DMS79 (cell line): ENCODE measurements around the gene SRMS.
"Not testable (repeated sequence)": the region's sequence is repeated elsewhere in the genome, so short reads cannot be mapped to it uniquely, and the experiment has no call there.

Source experiments
- DNase-seq: peaks from one replicate; lab custom pipeline; 2025; lab: John Stamatoyannopoulos, UW

Gene SRMS

GRCh38 chr20:63579017-63579694 is 31.6 kb upstream of the SRMS start:
- DNase-seq = no peak

GRCh38 chr20:63578224-63579016 is 30.9 kb upstream of the SRMS start:
- DNase-seq = no peak

- peak; percentile 10 for DNase-seq
Measured at GRCh38 chr20:63577317-63577894, 29.9 kb upstream of the SRMS start.

GRCh38 chr20:63576311-63576710 is 28.8 kb upstream of the SRMS start:
- DNase-seq = no peak

- DNase-seq = no peak
Measured at GRCh38 chr20:63574829-63575743, 27.5 kb upstream of the SRMS start.

- DNase-seq = peak; percentile 42
Measured at GRCh38 chr20:63574156-63574828, 26.7 kb upstream of the SRMS start, which contains the start of gene HELZ2. HELZ2 (minus strand) TSS chr20:63574239; CDS start chr20:63572385, 1,854 bp downstream.

- no peak for DNase-seq
Measured at GRCh38 chr20:63573647-63574131, 26.1 kb upstream of the SRMS start.

- DNase-seq = no peak
Measured at GRCh38 chr20:63572788-63573646, 25.5 kb upstream of the SRMS start.

GRCh38 chr20:63572071-63572787 is 24.7 kb upstream of the SRMS start:
- DNase-seq = no peak

GRCh38 chr20:63571087-63571478 is 23.5 kb upstream of the SRMS start:
- DNase-seq = not testable (repeated sequence)

GRCh38 chr20:63570281-63571086 is 22.9 kb upstream of the SRMS start:
- DNase-seq = no peak

- DNase-seq = no peak
Measured at GRCh38 chr20:63568986-63569949, 21.7 kb upstream of the SRMS start.

GRCh38 chr20:63568170-63568981 is 20.8 kb upstream of the SRMS start:
- no peak for DNase-seq

GRCh38 chr20:63567386-63568169 is 20.0 kb upstream of the SRMS start:
- no peak for DNase-seq

- DNase-seq = no peak
Measured at GRCh38 chr20:63567136-63567385, 19.5 kb upstream of the SRMS start.
